NCI-H1105 (cell line): Measurements from ENCODE around the gene EGFLAM.
A peak's percentile ranks its signal among the peaks of the same experiment; 100 is the strongest.

Experiments used
- DNase-seq: peaks from one replicate; lab custom pipeline; 2025; lab: John Stamatoyannopoulos, UW

Gene EGFLAM

GRCh38 chr5:38420246-38420645 lies 161.9 kb downstream of the EGFLAM start:
- no peak for DNase-seq

GRCh38 chr5:38420691-38421390 lies 162.5 kb downstream of the EGFLAM start:
- peak; percentile 56 for DNase-seq

GRCh38 chr5:38422622-38423021 lies 164.3 kb downstream of the EGFLAM start:
- no peak for DNase-seq

GRCh38 chr5:38423276-38424147 lies 165.2 kb downstream of the EGFLAM start:
- DNase-seq: no peak

GRCh38 chr5:38424148-38425060 lies 166.0 kb downstream of the EGFLAM start:
- no peak for DNase-seq

- DNase-seq: no peak
Measured at GRCh38 chr5:38426490-38426889, 168.1 kb downstream of the EGFLAM start.

GRCh38 chr5:38426986-38427950 lies 168.9 kb downstream of the EGFLAM start:
- DNase-seq: no peak

GRCh38 chr5:38431242-38431853 lies 173.0 kb downstream of the EGFLAM start:
- DNase-seq: no peak

GRCh38 chr5:38433160-38433861 lies 175.0 kb downstream of the EGFLAM start:
- no peak for DNase-seq

- DNase-seq: no peak
Measured at GRCh38 chr5:38434966-38435705, 176.8 kb downstream of the EGFLAM start.

- no peak for DNase-seq
Measured at GRCh38 chr5:38438757-38439156, 180.4 kb downstream of the EGFLAM start.

- peak; percentile 95 for DNase-seq
Measured at GRCh38 chr5:38441453-38442246, 183.3 kb downstream of the EGFLAM start.

- DNase-seq: no peak
Measured at GRCh38 chr5:38442247-38442573, 183.9 kb downstream of the EGFLAM start.

GRCh38 chr5:38443390-38443789 lies 185.0 kb downstream of the EGFLAM start:
- DNase-seq: no peak

- no peak for DNase-seq
Measured at GRCh38 chr5:38445374-38446028, 187.1 kb downstream of the EGFLAM start.

- DNase-seq: no peak
Measured at GRCh38 chr5:38446029-38446522, 187.7 kb downstream of the EGFLAM start.

GRCh38 chr5:38447056-38447455 lies 188.7 kb downstream of the EGFLAM start:
- DNase-seq: no peak

GRCh38 chr5:38447786-38448185 lies 189.4 kb downstream of the EGFLAM start:
- no peak for DNase-seq
